ENCODE measurements around the gene CHST15. TPM values are rescaled to one million over a fixed set of nuclear protein-coding genes. Genes with fewer than 3 reads are reported as not detected.

The CHST15 gene
- total RNA-seq, 6 donors from 2014 or later = 16.1 to 54.5 (median 27.3) TPM

DNA sequence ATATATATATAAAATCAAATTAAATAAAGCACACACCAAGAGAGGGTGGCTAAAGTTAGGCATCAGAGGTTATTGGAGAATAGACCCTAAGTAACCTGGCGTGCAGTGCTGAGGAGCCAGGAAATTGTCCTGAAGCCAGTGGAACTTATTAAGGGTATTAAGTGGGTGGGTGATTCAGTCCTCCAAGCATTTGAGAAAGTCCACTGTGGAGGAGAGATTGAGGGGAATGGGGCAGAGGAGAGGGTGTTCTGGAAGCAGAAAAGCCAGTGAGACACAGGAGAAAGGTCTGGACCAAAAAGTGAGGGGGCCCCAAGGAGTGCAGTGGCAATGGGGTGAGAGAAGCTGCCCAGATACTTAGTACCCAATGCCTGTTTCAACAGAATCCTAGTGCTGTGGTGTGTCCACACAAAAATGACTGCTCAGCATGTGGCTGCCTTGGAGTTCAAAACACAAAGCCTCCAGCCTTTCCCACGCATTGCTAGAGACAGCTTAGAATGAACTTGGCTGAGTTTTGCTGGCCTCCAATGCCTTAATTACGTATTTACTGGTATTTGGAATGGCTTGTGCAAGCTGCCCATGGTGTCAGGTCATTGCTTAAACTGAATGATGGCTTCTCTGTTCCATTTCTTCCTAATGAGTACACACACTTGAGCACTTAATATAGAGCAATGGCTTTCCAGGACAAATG lies 44.9 kb upstream of the CHST15 start:
- H3K27me3 ChIP-seq = no peaks in the 10 kb centered on the region
- no peak overlapping the region for H3K27ac ChIP-seq
- no peak overlapping the region for H3K4me3 ChIP-seq
- TF ChIP-seq POLR2AphosphoS5 (IDR thresholded peaks at IDR 0.05) = peak; percentile 44 to 59
- TF ChIP-seq EP300 (IDR thresholded peaks at IDR 0.05) = no peak
- WGBS, 2 donors = 74 to 93% methylated on average over 3 of the region's 3 CpGs
- H3K4me1 ChIP-seq = no peaks in the 10 kb centered on the region
- DNase-seq = peak in 1 of 2 donors; percentile 14
- peaks cover 0 to 3% (median 0%) of the 10 kb centered on the region in 4 donors for H3K9me3 ChIP-seq
- ATAC-seq (ENCODE audit: low FRiP score in 2 of 2) = peak; percentile 74 to 86
- no peaks in the 10 kb centered on the region for H3K36me3 ChIP-seq

DNA sequence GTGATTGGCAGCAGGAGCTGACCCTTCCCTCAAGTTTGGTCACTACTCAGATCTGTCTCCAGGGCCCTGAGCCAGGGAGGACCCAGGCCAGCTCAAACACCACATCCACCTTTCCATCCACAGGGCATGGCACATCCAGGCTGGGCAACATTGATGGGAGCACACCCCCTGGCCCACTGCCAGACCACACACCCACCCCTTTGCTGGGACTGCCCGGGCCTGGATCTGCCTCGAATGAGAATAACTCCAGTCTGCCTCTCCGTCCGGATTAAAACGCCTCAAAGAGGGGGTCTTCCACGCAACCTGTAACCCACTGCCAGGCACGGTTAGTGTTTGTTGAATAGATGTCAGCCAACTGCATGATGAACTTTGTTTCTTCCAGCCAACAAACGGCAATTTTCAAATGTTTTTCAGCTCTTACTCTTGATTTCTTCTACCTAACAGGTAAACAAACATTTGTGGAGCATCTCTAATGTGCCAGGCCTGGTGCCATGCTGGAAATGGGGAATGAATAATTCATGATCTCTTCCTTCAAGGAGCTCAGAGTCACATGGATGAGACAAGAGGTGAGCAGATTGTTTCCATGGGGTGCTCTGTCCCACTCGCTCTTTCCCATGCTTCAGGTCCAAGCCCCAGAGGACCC lies 41.0 kb upstream of the CHST15 start:
- 93 to 95% methylated on average over 9 of the region's 9 CpGs for WGBS, 2 donors
- no peak for ATAC-seq (ENCODE audit: low FRiP score in 2 of 2)

DNA sequence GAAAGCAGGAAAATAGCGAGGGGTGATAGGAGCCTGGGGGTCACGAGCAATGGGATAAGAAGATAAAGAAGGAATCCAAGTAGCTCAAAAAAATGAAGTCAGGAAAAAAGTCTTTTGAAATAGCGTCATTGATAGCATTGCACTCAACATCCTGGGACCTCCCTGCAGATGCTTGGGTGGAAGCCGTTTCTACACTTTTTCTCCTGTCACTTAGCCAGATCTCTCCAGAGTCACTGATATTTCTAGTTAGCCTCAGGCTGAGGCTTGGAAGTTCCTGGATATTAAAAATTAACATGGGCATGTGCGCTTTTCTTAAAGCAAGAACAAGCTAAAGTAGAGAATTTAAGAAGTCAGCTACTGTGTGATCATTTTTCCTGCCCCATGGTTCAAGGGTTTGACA lies 39.5 kb upstream of the CHST15 start:
- H3K4me3 ChIP-seq = no peak overlapping the region
- DNase-seq (no peak), ATAC-seq (ENCODE audit: low FRiP score in 2 of 2) (peak in 1 of 2 donors; percentile 22)
- 58 to 70% methylated on average over 5 of the region's 5 CpGs for WGBS, 2 donors
- H3K9me3 ChIP-seq = no peaks in the 10 kb centered on the region
- TF ChIP-seq, protein P1, sequence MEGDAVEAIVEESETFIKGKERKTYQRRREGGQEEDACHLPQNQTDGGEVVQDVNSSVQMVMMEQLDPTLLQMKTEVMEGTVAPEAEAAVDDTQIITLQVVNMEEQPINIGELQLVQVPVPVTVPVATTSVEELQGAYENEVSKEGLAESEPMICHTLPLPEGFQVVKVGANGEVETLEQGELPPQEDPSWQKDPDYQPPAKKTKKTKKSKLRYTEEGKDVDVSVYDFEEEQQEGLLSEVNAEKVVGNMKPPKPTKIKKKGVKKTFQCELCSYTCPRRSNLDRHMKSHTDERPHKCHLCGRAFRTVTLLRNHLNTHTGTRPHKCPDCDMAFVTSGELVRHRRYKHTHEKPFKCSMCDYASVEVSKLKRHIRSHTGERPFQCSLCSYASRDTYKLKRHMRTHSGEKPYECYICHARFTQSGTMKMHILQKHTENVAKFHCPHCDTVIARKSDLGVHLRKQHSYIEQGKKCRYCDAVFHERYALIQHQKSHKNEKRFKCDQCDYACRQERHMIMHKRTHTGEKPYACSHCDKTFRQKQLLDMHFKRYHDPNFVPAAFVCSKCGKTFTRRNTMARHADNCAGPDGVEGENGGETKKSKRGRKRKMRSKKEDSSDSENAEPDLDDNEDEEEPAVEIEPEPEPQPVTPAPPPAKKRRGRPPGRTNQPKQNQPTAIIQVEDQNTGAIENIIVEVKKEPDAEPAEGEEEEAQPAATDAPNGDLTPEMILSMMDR (IDR thresholded peaks at IDR 0.05) = no peak
- TF ChIP-seq EP300 (IDR thresholded peaks at IDR 0.05) (no peak), POLR2A (IDR thresholded peaks at IDR 0.05) (no peak), POLR2AphosphoS5 (IDR thresholded peaks at IDR 0.05) (no peak)
- no peaks in the 10 kb centered on the region for H3K36me3 ChIP-seq
- no peaks in the 10 kb centered on the region for H3K27me3 ChIP-seq
- H3K4me1 ChIP-seq = no peaks in the 10 kb centered on the region
- no peak overlapping the region for H3K27ac ChIP-seq

More for the DNA sequence above, 41.0 kb upstream of the CHST15 start:
- H3K4me3 ChIP-seq = no peak overlapping the region
- H3K27me3 ChIP-seq = no peaks in the 10 kb centered on the region
- DNase-seq = no peak
- H3K9me3 ChIP-seq = no peaks in the 10 kb centered on the region
- H3K36me3 ChIP-seq = no peaks in the 10 kb centered on the region
- no peaks in the 10 kb centered on the region for H3K4me1 ChIP-seq
- no peak for TF ChIP-seq POLR2AphosphoS5 (IDR thresholded peaks at IDR 0.05)
- no peak for TF ChIP-seq POLR2A (IDR thresholded peaks at IDR 0.05)
- TF ChIP-seq, protein P1 (IDR thresholded peaks at IDR 0.05) = no peak
- no peak for TF ChIP-seq EP300 (IDR thresholded peaks at IDR 0.05)
- H3K27ac ChIP-seq = no peak overlapping the region

DNA sequence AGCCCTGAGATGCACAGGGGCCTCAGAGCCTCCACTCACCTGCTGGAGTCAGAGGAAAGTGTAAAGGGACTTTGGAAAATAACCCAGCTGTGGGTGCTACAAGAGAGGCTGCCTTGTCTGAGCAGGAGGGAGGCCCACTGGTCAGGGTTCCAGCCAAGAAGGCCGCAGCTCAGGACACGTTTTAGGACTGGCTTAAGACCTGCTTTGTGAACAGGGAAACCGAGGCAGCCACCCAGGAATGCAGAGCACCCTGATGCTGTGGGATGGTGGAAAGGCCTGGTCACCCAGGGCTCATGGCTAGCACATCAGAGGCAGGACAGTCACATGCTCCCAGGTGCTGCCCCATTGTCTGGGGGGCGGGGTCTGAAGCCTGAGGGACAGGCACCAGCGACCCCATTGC lies 38.9 kb upstream of the CHST15 start:
- Histone ChIP-seq H3K4me3 (no peak overlapping the region), H3K27ac (no peak overlapping the region), H3K9me3 (no peaks in the 10 kb centered on the region), H3K4me1 (no peaks in the 10 kb centered on the region), H3K27me3 (no peaks in the 10 kb centered on the region), H3K36me3 (no peaks in the 10 kb centered on the region)
- DNase-seq = no peak
- WGBS, 2 donors = 77 to 84% methylated on average over 5 of the region's 5 CpGs
- no peak for ATAC-seq (ENCODE audit: low FRiP score in 2 of 2)
- TF ChIP-seq POLR2AphosphoS5 (IDR thresholded peaks at IDR 0.05) (no peak), EP300 (IDR thresholded peaks at IDR 0.05) (no peak), POLR2A (IDR thresholded peaks at IDR 0.05) (no peak)
- TF ChIP-seq, protein P1 (IDR thresholded peaks at IDR 0.05) = no peak

DNA sequence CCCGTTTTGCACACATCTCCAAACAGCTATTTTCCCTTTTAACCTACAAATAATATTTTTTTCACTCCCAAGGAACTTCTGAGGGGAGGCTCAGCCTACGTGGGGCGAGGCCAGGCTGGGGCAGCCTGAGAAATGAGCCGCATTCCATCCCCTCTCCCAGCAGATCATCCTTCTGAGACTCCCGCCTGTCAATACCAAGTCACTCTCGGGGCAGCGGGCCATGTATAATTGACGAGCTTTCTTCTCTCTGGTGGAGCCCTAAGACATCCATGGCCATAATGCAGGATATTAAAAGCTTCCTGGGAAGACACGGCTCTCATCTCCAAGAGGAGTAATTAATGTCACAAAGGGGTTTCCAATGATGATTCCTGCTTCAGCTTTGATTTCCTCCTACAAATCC lies 37.8 kb upstream of the CHST15 start:
- H3K4me1 ChIP-seq = no peaks in the 10 kb centered on the region
- DNase-seq (no peak), ATAC-seq (ENCODE audit: low FRiP score in 2 of 2) (no peak)
- TF ChIP-seq, protein P1 (IDR thresholded peaks at IDR 0.05) = no peak
- H3K27ac ChIP-seq = no peak overlapping the region
- 79 to 91% methylated on average over 6 to 9 of the region's 9 CpGs for WGBS, 2 donors
- no peaks in the 10 kb centered on the region for H3K36me3 ChIP-seq
- H3K4me3 ChIP-seq = no peak overlapping the region
- no peaks in the 10 kb centered on the region for H3K27me3 ChIP-seq
- no peaks in the 10 kb centered on the region for H3K9me3 ChIP-seq
